ENCODE measurements around the gene MPV17. TPM values are rescaled to one million over a fixed set of nuclear protein-coding genes. Genes with fewer than 3 reads are reported as not detected.
"Not testable (repeated sequence)": the region's sequence is repeated elsewhere in the genome, so short reads cannot be mapped to it uniquely, and the experiment has no call there.

The MPV17 gene
- polyA plus RNA-seq, 1 donor from 2014 or later, result 79.6 TPM

DNA sequence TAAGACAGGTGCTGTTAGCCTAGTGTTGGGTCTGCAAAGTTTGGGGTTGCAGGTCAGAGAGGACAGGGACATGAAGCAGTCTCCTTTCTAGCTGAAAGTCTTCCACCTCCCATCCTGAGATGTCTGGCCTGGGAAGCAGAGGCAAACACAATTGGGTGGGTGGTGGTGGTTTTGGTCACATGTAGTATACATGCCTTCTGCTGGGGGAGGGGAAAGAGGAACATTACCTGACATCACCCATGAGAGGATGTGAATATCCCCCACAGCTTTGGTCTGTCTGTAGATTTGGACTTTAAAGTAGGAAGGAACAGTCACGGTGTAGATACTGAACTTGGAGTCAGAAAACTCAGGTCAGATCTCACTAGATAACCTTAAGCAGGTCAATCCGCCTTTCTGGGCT lies 52.2 kb downstream of the MPV17 start:
- Histone ChIP-seq H3K4me3 (ENCODE audit: low read length) (no peak overlapping the region), H3K4me2 (ENCODE audit: low read length) (no peak overlapping the region), H3F3A (ENCODE audit: insufficient read depth, low read length, poor library complexity, severe bottlenecking) (no peaks in the 10 kb centered on the region), H2AFZ (ENCODE audit: low read depth, low read length) (no peak overlapping the region), H3K9me3 (ENCODE audit: low read length) (no peaks in the 10 kb centered on the region), H3K79me2 (replicated peaks; ENCODE audit: insufficient read depth, low read length) (no peaks in the 10 kb centered on the region), H3K9ac (ENCODE audit: low read length) (no peak overlapping the region), H3K9me2 (ENCODE audit: insufficient read depth, low read length) (no peaks in the 10 kb centered on the region), H3K27me3 (ENCODE audit: insufficient read depth, low read depth, low read length) (peaks cover 24% of the 10 kb centered on the region), H3K27ac (ENCODE audit: low read length) (no peak overlapping the region), H4K20me1 (ENCODE audit: insufficient read depth) (no peaks in the 10 kb centered on the region), H3K36me3 (ENCODE audit: insufficient read depth, low read length) (no peaks in the 10 kb centered on the region)
- TF ChIP-seq RAD21 (conservative IDR thresholded peaks at IDR 0.05) (no peak), TAF1 (IDR thresholded peaks at IDR 0.05; ENCODE audit: low read depth) (no peak), EZH2 (IDR thresholded peaks at IDR 0.05; ENCODE audit: borderline replicate concordance, insufficient read depth, low read length, poor library complexity, severe bottlenecking) (no peak), SMC3 (conservative IDR thresholded peaks at IDR 0.05; ENCODE audit: poor library complexity) (no peak), MXI1 (conservative IDR thresholded peaks at IDR 0.05; ENCODE audit: poor library complexity, severe bottlenecking) (no peak), EP300 (conservative IDR thresholded peaks at IDR 0.05; ENCODE audit: poor library complexity, severe bottlenecking) (no peak), POLR2AphosphoS5 (IDR thresholded peaks at IDR 0.05) (no peak)
- TF ChIP-seq, protein P1, sequence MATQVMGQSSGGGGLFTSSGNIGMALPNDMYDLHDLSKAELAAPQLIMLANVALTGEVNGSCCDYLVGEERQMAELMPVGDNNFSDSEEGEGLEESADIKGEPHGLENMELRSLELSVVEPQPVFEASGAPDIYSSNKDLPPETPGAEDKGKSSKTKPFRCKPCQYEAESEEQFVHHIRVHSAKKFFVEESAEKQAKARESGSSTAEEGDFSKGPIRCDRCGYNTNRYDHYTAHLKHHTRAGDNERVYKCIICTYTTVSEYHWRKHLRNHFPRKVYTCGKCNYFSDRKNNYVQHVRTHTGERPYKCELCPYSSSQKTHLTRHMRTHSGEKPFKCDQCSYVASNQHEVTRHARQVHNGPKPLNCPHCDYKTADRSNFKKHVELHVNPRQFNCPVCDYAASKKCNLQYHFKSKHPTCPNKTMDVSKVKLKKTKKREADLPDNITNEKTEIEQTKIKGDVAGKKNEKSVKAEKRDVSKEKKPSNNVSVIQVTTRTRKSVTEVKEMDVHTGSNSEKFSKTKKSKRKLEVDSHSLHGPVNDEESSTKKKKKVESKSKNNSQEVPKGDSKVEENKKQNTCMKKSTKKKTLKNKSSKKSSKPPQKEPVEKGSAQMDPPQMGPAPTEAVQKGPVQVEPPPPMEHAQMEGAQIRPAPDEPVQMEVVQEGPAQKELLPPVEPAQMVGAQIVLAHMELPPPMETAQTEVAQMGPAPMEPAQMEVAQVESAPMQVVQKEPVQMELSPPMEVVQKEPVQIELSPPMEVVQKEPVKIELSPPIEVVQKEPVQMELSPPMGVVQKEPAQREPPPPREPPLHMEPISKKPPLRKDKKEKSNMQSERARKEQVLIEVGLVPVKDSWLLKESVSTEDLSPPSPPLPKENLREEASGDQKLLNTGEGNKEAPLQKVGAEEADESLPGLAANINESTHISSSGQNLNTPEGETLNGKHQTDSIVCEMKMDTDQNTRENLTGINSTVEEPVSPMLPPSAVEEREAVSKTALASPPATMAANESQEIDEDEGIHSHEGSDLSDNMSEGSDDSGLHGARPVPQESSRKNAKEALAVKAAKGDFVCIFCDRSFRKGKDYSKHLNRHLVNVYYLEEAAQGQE (IDR thresholded peaks at IDR 0.05; ENCODE audit: borderline replicate concordance), result no peak
- TF ChIP-seq, protein P2, sequence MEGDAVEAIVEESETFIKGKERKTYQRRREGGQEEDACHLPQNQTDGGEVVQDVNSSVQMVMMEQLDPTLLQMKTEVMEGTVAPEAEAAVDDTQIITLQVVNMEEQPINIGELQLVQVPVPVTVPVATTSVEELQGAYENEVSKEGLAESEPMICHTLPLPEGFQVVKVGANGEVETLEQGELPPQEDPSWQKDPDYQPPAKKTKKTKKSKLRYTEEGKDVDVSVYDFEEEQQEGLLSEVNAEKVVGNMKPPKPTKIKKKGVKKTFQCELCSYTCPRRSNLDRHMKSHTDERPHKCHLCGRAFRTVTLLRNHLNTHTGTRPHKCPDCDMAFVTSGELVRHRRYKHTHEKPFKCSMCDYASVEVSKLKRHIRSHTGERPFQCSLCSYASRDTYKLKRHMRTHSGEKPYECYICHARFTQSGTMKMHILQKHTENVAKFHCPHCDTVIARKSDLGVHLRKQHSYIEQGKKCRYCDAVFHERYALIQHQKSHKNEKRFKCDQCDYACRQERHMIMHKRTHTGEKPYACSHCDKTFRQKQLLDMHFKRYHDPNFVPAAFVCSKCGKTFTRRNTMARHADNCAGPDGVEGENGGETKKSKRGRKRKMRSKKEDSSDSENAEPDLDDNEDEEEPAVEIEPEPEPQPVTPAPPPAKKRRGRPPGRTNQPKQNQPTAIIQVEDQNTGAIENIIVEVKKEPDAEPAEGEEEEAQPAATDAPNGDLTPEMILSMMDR (IDR thresholded peaks at IDR 0.05; ENCODE audit: poor library complexity, severe bottlenecking), result no peak

DNA sequence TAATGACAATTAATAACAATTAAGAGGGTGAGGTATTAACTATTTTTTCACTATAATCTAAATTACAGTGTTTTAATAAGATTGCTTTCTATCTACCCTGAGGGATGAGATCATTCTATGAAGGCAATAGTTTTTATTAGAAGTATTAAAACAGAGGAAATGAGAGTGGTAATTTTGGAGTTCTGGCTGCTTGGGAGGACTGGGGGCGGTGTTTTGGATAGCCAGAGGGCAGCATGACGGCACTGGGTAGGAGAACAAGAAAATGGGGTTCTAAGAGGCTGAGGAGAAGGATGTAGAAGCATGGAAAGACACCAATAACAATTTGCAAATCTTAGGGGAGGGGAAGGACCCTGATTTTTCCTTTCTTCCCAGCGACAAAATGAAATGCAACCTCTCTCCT lies 52.8 kb downstream of the MPV17 start:
- H4K20me1 ChIP-seq (ENCODE audit: insufficient read depth), result no peaks in the 10 kb centered on the region
- H3K27me3 ChIP-seq (ENCODE audit: insufficient read depth, low read depth, low read length), result peaks cover 29% of the 10 kb centered on the region
- H3K4me2 ChIP-seq (ENCODE audit: low read length), result no peak overlapping the region
- H3K27ac ChIP-seq (ENCODE audit: low read length), result no peak overlapping the region
- H3K36me3 ChIP-seq (ENCODE audit: insufficient read depth, low read length), result no peaks in the 10 kb centered on the region
- H3K9ac ChIP-seq (ENCODE audit: low read length), result no peak overlapping the region
- no peak overlapping the region for H2AFZ ChIP-seq (ENCODE audit: low read depth, low read length)
- TF ChIP-seq, protein P1 (IDR thresholded peaks at IDR 0.05; ENCODE audit: borderline replicate concordance), result no peak
- TF ChIP-seq TAF1 (IDR thresholded peaks at IDR 0.05; ENCODE audit: low read depth), result no peak
- no peak for TF ChIP-seq EZH2 (IDR thresholded peaks at IDR 0.05; ENCODE audit: borderline replicate concordance, insufficient read depth, low read length, poor library complexity, severe bottlenecking)
- TF ChIP-seq SMC3 (conservative IDR thresholded peaks at IDR 0.05; ENCODE audit: poor library complexity), result no peak
- TF ChIP-seq POLR2AphosphoS5 (IDR thresholded peaks at IDR 0.05), result no peak
- TF ChIP-seq, protein P2 (IDR thresholded peaks at IDR 0.05; ENCODE audit: poor library complexity, severe bottlenecking), result no peak
- TF ChIP-seq MXI1 (conservative IDR thresholded peaks at IDR 0.05; ENCODE audit: poor library complexity, severe bottlenecking), result no peak
- TF ChIP-seq EP300 (conservative IDR thresholded peaks at IDR 0.05; ENCODE audit: poor library complexity, severe bottlenecking), result no peak
- TF ChIP-seq RAD21 (conservative IDR thresholded peaks at IDR 0.05), result no peak
- no peaks in the 10 kb centered on the region for H3K79me2 ChIP-seq (replicated peaks; ENCODE audit: insufficient read depth, low read length)
- no peaks in the 10 kb centered on the region for H3F3A ChIP-seq (ENCODE audit: insufficient read depth, low read length, poor library complexity, severe bottlenecking)
- H3K9me2 ChIP-seq (ENCODE audit: insufficient read depth, low read length), result no peaks in the 10 kb centered on the region
- H3K9me3 ChIP-seq (ENCODE audit: low read length), result no peaks in the 10 kb centered on the region
- H3K4me3 ChIP-seq (ENCODE audit: low read length), result no peak overlapping the region

DNA sequence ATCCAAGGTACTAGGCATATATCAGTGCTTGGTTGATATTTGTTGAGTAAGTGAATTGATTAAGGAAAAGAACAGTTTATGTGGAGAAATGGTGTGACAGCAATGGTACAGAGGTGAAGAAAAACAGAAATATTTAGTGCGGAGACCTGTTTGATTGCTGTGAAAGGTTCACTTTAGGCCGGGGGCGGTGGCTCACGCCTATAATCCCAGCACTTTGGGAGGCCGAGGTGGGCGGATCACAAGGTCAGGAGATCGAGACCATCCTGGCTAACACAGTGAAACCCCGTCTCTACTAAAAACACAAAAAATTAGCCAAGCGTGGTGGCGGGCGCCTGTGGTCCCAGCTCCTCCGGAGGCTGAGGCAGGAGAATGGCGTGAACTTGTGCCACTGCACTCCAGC lies 54.6 kb downstream of the MPV17 start:
- H3K27ac ChIP-seq (ENCODE audit: low read length); H3K9me2 ChIP-seq (ENCODE audit: insufficient read depth, low read length); H3K79me2 ChIP-seq (replicated peaks; ENCODE audit: insufficient read depth, low read length); H3F3A ChIP-seq (ENCODE audit: insufficient read depth, low read length, poor library complexity, severe bottlenecking); H3K36me3 ChIP-seq (ENCODE audit: insufficient read depth, low read length); H3K4me3 ChIP-seq (ENCODE audit: low read length); H3K4me2 ChIP-seq (ENCODE audit: low read length); H3K9ac ChIP-seq (ENCODE audit: low read length); H2AFZ ChIP-seq (ENCODE audit: low read depth, low read length); H3K9me3 ChIP-seq (ENCODE audit: low read length); H4K20me1 ChIP-seq (ENCODE audit: insufficient read depth): not testable (repeated sequence)
- H3K27me3 ChIP-seq (ENCODE audit: insufficient read depth, low read depth, low read length), result peaks cover 48% of the 10 kb centered on the region
